GM19324 (cell line): Measurements from ENCODE around the gene ASIC2.
"Not testable (repeated sequence)": the region's sequence is repeated elsewhere in the genome, so short reads cannot be mapped to it uniquely, and the experiment has no call there.

Experiments
- ATAC-seq: cut with Tn5 transposase; IDR thresholded peaks from one replicate; pipeline ENCODE4 v1.9.1; 2021; ENCODE audit warnings: mild to moderate bottlenecking, moderate library complexity; ENCODE audit not compliant: unreplicated experiment, low FRiP score

Gene ASIC2

DNA sequence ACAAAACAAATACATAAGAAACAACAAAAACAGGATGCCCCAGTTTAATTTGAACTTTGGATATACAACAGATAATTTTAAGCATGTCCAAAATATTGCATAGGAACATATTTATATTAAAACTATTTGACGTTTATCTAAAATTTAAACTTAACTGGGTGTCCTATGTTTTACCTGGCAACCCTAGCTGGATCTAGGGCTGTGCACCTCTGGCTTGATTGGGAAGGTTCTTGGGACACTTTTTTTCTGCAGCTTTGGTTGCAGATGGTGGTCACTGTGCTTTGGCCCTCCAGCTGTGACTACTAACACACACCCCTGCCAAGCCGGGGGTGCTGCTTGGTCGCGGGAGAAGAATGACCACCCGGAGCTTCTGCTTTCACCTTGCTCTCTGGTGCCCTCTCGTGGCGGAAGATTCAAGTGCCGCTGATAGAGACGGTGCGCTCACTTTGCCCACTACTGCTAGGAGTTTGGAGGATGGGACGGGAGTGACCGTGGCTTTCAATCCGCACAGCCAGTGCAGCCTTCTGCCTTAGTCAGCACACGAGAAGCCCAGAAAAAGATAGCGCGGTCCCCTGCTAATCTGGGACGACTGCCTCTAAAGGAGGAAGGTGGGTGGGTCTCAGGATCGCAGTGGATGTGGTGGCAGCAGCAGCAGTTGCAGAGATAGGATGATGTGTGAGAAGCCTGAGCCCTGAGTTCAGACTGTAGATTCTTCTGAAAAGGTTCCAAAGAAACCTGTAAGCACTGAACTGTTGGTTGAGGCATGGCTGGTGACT is 294.8 kb downstream of the ASIC2 start:
- no peak for ATAC-seq

DNA sequence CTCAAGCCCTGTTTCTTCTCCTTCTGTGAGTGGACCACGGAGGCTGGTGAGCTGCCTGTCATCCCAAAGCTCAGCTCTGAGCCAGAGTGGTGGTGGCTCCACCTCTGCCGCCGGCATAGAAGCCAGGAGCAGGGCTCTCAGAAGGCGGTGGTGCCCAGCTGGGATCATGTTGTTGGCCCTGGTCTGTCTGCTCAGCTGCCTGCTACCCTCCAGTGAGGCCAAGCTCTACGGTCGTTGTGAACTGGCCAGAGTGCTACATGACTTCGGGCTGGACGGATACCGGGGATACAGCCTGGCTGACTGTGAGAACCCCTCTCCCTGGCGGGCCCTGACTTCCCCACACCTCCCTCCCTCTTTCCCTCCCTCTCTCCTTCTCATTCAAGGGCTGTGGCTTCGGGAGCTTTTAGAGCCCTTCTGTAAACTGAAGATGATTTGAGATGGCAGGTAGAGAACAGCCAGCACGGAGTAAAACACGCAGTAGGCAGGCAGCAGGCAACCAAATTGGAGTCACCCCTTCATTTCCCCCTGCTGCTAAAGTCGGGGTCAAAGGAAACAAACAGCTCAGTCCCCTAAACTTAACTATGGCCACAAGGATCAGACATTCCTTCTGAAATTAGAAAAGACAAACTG is 297.6 kb downstream of the ASIC2 start:
- ATAC-seq: no peak

DNA sequence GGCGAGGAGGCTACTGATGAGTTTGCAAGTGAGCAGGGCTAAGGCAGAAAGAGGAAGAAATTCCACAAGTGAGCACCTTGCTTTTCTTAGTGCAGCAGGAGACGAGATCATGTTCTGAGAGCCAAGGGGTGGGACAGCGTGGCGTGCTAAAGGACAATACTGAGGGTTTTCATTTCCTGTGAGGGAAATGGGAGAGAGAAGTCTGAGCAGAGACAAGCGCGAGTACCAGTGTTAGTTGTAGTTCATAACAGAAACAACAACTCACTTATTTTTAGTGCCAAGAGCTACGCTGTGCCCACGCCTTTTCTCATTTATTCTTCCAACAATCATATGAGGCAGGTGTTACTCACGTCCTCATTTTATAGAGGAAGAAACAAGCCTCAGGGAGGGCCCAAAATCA is 299.1 kb downstream of the ASIC2 start:
- no peak for ATAC-seq

GRCh38 chr17:32992321-32993033 is 300.6 kb downstream of the ASIC2 start:
- no peak for ATAC-seq

DNA sequence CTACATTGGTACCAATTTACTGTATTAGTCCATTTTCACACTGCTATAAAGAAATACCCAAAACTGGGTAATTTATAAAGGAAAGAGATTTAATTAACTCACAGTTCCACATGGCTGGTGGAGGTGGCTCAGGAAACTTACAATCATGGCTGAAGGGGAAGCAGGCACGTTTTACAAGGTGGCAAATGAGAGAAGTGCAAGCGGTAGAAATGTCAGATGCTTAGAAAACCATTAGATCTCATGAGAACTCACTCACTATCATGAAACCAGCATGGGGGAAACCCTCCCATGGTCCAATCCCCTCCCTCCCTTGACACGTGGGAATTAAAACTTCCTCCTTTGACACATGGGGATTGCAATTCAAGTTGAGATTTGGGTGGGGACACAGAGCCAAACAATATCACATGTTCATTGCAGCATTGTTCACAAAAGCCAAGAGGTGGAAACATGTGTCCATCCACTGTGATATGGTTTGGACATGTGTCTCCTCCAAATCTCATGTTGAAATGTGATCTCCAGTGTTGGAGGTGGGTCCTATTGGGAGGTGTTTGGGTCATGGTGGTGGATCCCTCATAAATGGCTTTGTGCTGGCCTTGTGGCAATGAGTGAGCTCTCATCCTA is 304.5 kb downstream of the ASIC2 start:
- no peak for ATAC-seq

- not testable (repeated sequence) for ATAC-seq
These were observed 305.2 kb downstream of the ASIC2 start for GRCh38 chr17:32987868-32988267.

GRCh38 chr17:32987453-32987805 is 305.7 kb downstream of the ASIC2 start:
- ATAC-seq: not testable (repeated sequence)

- no peak for ATAC-seq
These were observed 307.9 kb downstream of the ASIC2 start for GRCh38 chr17:32985050-32985756.

GRCh38 chr17:32981611-32982010 is 311.5 kb downstream of the ASIC2 start:
- not testable (repeated sequence) for ATAC-seq

DNA sequence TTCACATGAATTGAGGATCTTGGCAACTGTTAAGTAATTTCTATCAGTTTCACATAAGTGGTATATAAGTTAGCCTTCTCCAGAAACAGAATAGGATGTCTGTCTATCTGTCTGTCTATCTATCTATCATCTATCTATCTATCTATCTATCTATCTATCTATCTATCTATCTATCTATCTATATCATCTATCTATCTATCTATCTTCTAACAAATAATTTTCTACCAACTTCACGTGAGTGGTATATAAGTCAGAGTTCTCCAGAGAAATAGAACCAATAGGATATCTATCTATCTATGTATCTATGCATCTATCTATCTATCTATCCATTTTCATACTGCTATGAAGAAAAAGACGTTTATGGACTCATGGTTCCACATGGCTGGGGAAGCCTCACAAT is 312.9 kb downstream of the ASIC2 start:
- no peak for ATAC-seq

- no peak for ATAC-seq
These were observed 316.5 kb downstream of the ASIC2 start for GRCh38 chr17:32976605-32977004.

DNA sequence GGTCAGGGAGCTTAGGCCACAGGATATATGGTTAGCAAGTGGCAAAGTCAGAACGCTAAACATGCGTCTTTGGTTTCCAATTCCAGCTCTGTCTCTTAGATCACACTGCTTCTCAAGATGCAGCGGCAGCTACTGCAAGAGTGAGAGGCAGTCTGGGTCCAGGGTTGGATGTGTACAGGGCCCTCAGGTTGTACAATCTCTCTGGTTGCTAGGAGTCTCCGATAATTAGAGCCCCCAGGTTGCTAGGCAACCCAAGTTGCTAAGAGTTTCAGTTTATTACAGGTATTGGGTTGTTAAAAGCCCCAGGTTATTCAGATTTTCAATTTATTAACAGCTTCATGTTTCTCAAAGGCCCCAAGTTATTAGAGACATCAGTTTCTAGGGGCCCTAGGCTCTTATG is 317.0 kb downstream of the ASIC2 start:
- ATAC-seq: no peak

- no peak for ATAC-seq
These were observed 321.9 kb downstream of the ASIC2 start for GRCh38 chr17:32971171-32971570.

GRCh38 chr17:32970281-32970680 is 322.8 kb downstream of the ASIC2 start:
- no peak for ATAC-seq

- ATAC-seq: not testable (repeated sequence)
These were observed 323.9 kb downstream of the ASIC2 start for GRCh38 chr17:32969231-32969630.

GRCh38 chr17:32964541-32964940 is 328.6 kb downstream of the ASIC2 start:
- no peak for ATAC-seq
